Kidney (tissue), 14 donors: Measurements from ENCODE around the gene EDC3. TPM values are rescaled to one million over a fixed set of nuclear protein-coding genes. Genes with fewer than 3 reads are reported as not detected.

Experiments
- DNase-seq, 5 donors: peaks; one replicate each; pipeline ENCODE4 v3.0.0-alpha.2; 2013 to 2020
- FAIRE-seq: peaks from 2 replicates; lab custom pipeline; 2012; peaks lifted over from hg19 to GRCh38; lab: Jason Lieb, UNC
- H3K27ac ChIP-seq, 2 donors: one replicate each; pipeline ENCODE4 v1.7.0; 2013; ENCODE audit warnings: low read depth in 2 of 2, low read length in 2 of 2, inconsistent platforms in 1 of 2
- H3K27me3 ChIP-seq: one replicate; pipeline ENCODE4 v1.7.1; 2013; ENCODE audit warnings: low read length, inconsistent platforms; ENCODE audit not compliant: control insufficient read depth, insufficient read depth
- H3K36me3 ChIP-seq, 3 donors: one replicate each; pipeline versions ENCODE4 v1.7.0 to v1.7.1; 2013; ENCODE audit warnings: low read length in 3 of 3, control low read depth in 1 of 3, inconsistent platforms in 1 of 3; ENCODE audit not compliant: insufficient read depth in 3 of 3, control insufficient read depth in 2 of 3
- H3K4me1 ChIP-seq, 3 donors: one replicate each; pipeline versions ENCODE4 v1.7.0 to v1.7.1; 2013; ENCODE audit warnings: low read length in 3 of 3, inconsistent platforms in 1 of 3, low read depth in 1 of 3; ENCODE audit not compliant: control insufficient read depth in 2 of 3, insufficient read depth in 2 of 3
- H3K4me3 ChIP-seq, 3 donors: one replicate each; pipeline versions ENCODE4 v1.7.0 to v1.8.1; 2013; ENCODE audit warnings: low read length in 3 of 3, control low read depth in 1 of 3, inconsistent platforms in 1 of 3
- H3K9ac ChIP-seq, 3 donors: one replicate each; pipeline versions ENCODE4 v1.7.0 to v1.7.1; 2013; ENCODE audit warnings: low read length in 3 of 3, control low read depth in 1 of 3, inconsistent platforms in 1 of 3
- H3K9me3 ChIP-seq, 3 donors: one replicate each; pipeline versions ENCODE4 v1.7.0 to v1.7.1; 2013; ENCODE audit warnings: low read length in 3 of 3, control low read depth in 1 of 3, inconsistent platforms in 1 of 3; ENCODE audit not compliant: control insufficient read depth in 2 of 3, insufficient read depth in 1 of 3
- intact Hi-C: fragments of 100-400 bp; cut with DNase I; formaldehyde crosslinking; loops from one replicate; pipeline ENCODE4 v1.11.1; 2022
- polyA plus RNA-seq: library from polyadenylated mRNA; stranded (reverse); fragments of 350-450 nt; fragmentation: Illumina TruSeq; extraction: RNeasy Lipid Tissue Mini Kit (QIAGEN cat#74804); gene quantifications from one replicate; pipeline ENCODE4 v1.2.3, GENCODE V29; 2014; ENCODE audit warnings: low read depth, low replicate concordance; ENCODE audit not compliant: insufficient read depth
- total RNA-seq: library from RNA; stranded (reverse); fragmentation: NEBNext Ultra II Directional; extraction: Animal tissue kit (Norgen Biotek cat#: 25700); gene quantifications from one replicate; pipeline ENCODE4 v1.2.1, GENCODE V29; 2021
- TF ChIP-seq, protein P1 (sequence below): IDR thresholded peaks from 3 replicates; pipeline ENCODE4 v1.5.1; 2012; ENCODE audit warnings: mild to moderate bottlenecking, moderate library complexity, borderline replicate concordance; ENCODE audit not compliant: insufficient read depth; ENCODE audit errors: extremely low read depth
- donor health status: control.
- donor health status: control.
- donor health status: control.
- donor health status: control.
- donor health status: control.
- donor health status: DM: yes; HTN: yes; CAD: no.
- donor health status: Normal renal cell carcinoma (clear cell type).

Gene EDC3
- total and polyA plus RNA-seq, 2 donors from 2014 or later = 11.5 to 27.7 TPM

DNA sequence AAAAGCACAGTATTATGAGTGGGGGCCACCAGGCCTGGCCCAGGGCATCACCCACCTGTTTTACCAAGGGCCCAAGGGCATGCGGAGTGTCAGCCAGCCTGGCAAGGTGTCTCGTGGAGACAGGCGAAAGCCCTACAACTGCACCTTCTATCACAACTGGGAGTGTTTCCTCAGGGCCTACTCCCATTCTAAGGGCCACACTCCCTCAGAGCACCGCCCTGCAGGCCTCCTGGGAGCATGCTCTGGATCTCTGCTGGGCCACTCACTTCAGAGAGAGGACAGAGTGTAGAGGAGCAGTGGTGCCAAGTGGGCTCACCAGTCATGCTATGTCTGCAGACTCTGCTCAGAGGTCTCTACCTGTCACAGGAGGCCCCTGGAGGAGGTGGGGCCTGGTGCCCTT, 101.4 kb downstream of the EDC3 start:
- Histone ChIP-seq H3K9ac (no peak overlapping the region), H3K4me1 (peaks cover 0 to 8% (median 3%) of the 10 kb centered on the region in 3 donors), H3K4me3 (no peak overlapping the region), H3K9me3 (no peaks in the 10 kb centered on the region), H3K27ac (no peak overlapping the region), H3K27me3 (no peaks in the 10 kb centered on the region), H3K36me3 (peaks cover 0 to 17% (median 5%) of the 10 kb centered on the region in 3 donors)
- TF ChIP-seq, protein P1, sequence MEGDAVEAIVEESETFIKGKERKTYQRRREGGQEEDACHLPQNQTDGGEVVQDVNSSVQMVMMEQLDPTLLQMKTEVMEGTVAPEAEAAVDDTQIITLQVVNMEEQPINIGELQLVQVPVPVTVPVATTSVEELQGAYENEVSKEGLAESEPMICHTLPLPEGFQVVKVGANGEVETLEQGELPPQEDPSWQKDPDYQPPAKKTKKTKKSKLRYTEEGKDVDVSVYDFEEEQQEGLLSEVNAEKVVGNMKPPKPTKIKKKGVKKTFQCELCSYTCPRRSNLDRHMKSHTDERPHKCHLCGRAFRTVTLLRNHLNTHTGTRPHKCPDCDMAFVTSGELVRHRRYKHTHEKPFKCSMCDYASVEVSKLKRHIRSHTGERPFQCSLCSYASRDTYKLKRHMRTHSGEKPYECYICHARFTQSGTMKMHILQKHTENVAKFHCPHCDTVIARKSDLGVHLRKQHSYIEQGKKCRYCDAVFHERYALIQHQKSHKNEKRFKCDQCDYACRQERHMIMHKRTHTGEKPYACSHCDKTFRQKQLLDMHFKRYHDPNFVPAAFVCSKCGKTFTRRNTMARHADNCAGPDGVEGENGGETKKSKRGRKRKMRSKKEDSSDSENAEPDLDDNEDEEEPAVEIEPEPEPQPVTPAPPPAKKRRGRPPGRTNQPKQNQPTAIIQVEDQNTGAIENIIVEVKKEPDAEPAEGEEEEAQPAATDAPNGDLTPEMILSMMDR = no peak
- DNase-seq (peak in 1 of 5 donors; percentile 48), FAIRE-seq (no peak)
- intact Hi-C loops = no loop called here

GRCh38 chr15:74593122-74593521, 102.7 kb downstream of the EDC3 start:
- H3K27me3 ChIP-seq = no peaks in the 10 kb centered on the region
- no peak for FAIRE-seq
- DNase-seq = no peak
- no peak overlapping the region for H3K4me3 ChIP-seq
- H3K27ac ChIP-seq = no peak overlapping the region
- TF ChIP-seq, protein P1 = no peak
- H3K36me3 ChIP-seq = peaks cover 0 to 17% (median 5%) of the 10 kb centered on the region in 3 donors
- intact Hi-C loops = no loop called here
- peaks cover 0 to 6% (median 0%) of the 10 kb centered on the region in 3 donors for H3K4me1 ChIP-seq
- no peaks in the 10 kb centered on the region for H3K9me3 ChIP-seq
- H3K9ac ChIP-seq = no peak overlapping the region

- no peak overlapping the region for H3K27ac ChIP-seq
- TF ChIP-seq, protein P1 = no peak
- no peaks in the 10 kb centered on the region for H3K9me3 ChIP-seq
- H3K27me3 ChIP-seq = no peaks in the 10 kb centered on the region
- no peak for DNase-seq
- peaks cover 0 to 3% (median 0%) of the 10 kb centered on the region in 3 donors for H3K4me1 ChIP-seq
- no peak overlapping the region for H3K9ac ChIP-seq
- FAIRE-seq = no peak
- intact Hi-C loops = no loop called here
- no peak overlapping the region for H3K4me3 ChIP-seq
- peaks cover 0 to 17% (median 6%) of the 10 kb centered on the region in 3 donors for H3K36me3 ChIP-seq
These were observed 103.6 kb downstream of the EDC3 start for GRCh38 chr15:74592222-74592621.

- FAIRE-seq (no peak), DNase-seq (no peak)
- intact Hi-C loops = no loop called here
- Histone ChIP-seq H3K9ac (no peak overlapping the region), H3K9me3 (no peaks in the 10 kb centered on the region), H3K4me1 (peaks cover 0 to 3% (median 0%) of the 10 kb centered on the region in 3 donors), H3K27ac (no peak overlapping the region), H3K27me3 (no peaks in the 10 kb centered on the region), H3K36me3 (peaks cover 0 to 21% (median 7%) of the 10 kb centered on the region in 3 donors), H3K4me3 (no peak overlapping the region)
- TF ChIP-seq, protein P1 = no peak
These were observed 106.0 kb downstream of the EDC3 start for GRCh38 chr15:74589826-74590225.
